Mononuclear cell (primary cell): Measurements from ENCODE around the gene OXT. TPM values are rescaled to one million over a fixed set of nuclear protein-coding genes. Genes with fewer than 3 reads are reported as not detected.
"Not testable (repeated sequence)": the region's sequence is repeated elsewhere in the genome, so short reads cannot be mapped to it uniquely, and the experiment has no call there.

Experiments used
- H3K27me3 ChIP-seq: 2 replicates; pipeline ENCODE4 v1.6.0; 2011; ENCODE audit warnings: low read length, control low read depth; ENCODE audit not compliant: insufficient read depth
- H3K4me1 ChIP-seq: 2 replicates; pipeline ENCODE4 v1.5.1; 2011; ENCODE audit warnings: mild to moderate bottlenecking, low read length, control low read depth; ENCODE audit not compliant: insufficient read depth
- H3K4me3 ChIP-seq: 2 replicates; pipeline ENCODE4 v1.5.1; 2011; ENCODE audit warnings: mild to moderate bottlenecking, low read length, moderate library complexity
- H3K9me3 ChIP-seq: 2 replicates; pipeline ENCODE4 v1.5.1; 2011; ENCODE audit warnings: low read depth, mild to moderate bottlenecking, control low read depth, low read length
- total RNA-seq: library from RNA; depleted of rRNA; stranded (reverse); fragments of >200 nt; gene quantifications from one replicate; pipeline ENCODE4 v1.2.3, GENCODE V29; 2012

Gene OXT
- total RNA-seq, 1 donor: not detected

GRCh38 chr20:3109350-3110302 is 38.2 kb downstream of the OXT start:
- no peaks in the 10 kb centered on the region for H3K9me3 ChIP-seq

GRCh38 chr20:3111507-3111906 is 40.1 kb downstream of the OXT start:
- no peak overlapping the region for H3K4me3 ChIP-seq
- peaks cover 12% of the 10 kb centered on the region for H3K4me1 ChIP-seq
- no peaks in the 10 kb centered on the region for H3K9me3 ChIP-seq
- no peaks in the 10 kb centered on the region for H3K27me3 ChIP-seq

More at GRCh38 chr20:3109350-3110302, 38.2 kb downstream of the OXT start:
- Histone ChIP-seq H3K4me1 (peaks cover 7% of the 10 kb centered on the region), H3K27me3 (no peaks in the 10 kb centered on the region), H3K4me3 (no peak overlapping the region)

GRCh38 chr20:3111995-3112394 is 40.6 kb downstream of the OXT start:
- H3K4me3 ChIP-seq: no peak overlapping the region
- peaks cover 12% of the 10 kb centered on the region for H3K4me1 ChIP-seq
- H3K9me3 ChIP-seq: no peaks in the 10 kb centered on the region
- no peaks in the 10 kb centered on the region for H3K27me3 ChIP-seq

GRCh38 chr20:3115190-3116107 is 44.0 kb downstream of the OXT start:
- Histone ChIP-seq H3K27me3 (no peaks in the 10 kb centered on the region), H3K4me3 (no peak overlapping the region), H3K9me3 (no peaks in the 10 kb centered on the region), H3K4me1 (peaks cover 11% of the 10 kb centered on the region)

- H3K9me3 ChIP-seq: no peaks in the 10 kb centered on the region
- H3K4me3 ChIP-seq: no peak overlapping the region
- H3K4me1 ChIP-seq: peaks cover 11% of the 10 kb centered on the region
- H3K27me3 ChIP-seq: no peaks in the 10 kb centered on the region
Observed at GRCh38 chr20:3116341-3116740, 44.9 kb downstream of the OXT start.

- not testable (repeated sequence) for H3K9me3 ChIP-seq, H3K4me3 ChIP-seq, H3K27me3 ChIP-seq
- peaks cover 18% of the 10 kb centered on the region for H3K4me1 ChIP-seq
Observed at GRCh38 chr20:3117839-3118379, 46.5 kb downstream of the OXT start.

- H3K4me1 ChIP-seq: peaks cover 18% of the 10 kb centered on the region
- H3K9me3 ChIP-seq: no peaks in the 10 kb centered on the region
- no peaks in the 10 kb centered on the region for H3K27me3 ChIP-seq
- H3K4me3 ChIP-seq: no peak overlapping the region
Observed at GRCh38 chr20:3119044-3119443, 47.6 kb downstream of the OXT start.

GRCh38 chr20:3121271-3121911 is 50.0 kb downstream of the OXT start:
- no peaks in the 10 kb centered on the region for H3K27me3 ChIP-seq
- H3K9me3 ChIP-seq: no peaks in the 10 kb centered on the region
- H3K4me3 ChIP-seq: no peak overlapping the region
- peaks cover 13% of the 10 kb centered on the region for H3K4me1 ChIP-seq

Other genes starting within 250 kb of the OXT start
- gene PCED1A, start 231.0 kb upstream of the OXT start, total RNA-seq: 30.0 TPM
- 16.6 TPM for gene VPS16, start 230.9 kb upstream of the OXT start, total RNA-seq
- gene PTPRA, start 198.1 kb upstream of the OXT start, total RNA-seq: 148 TPM
- 0.52 TPM for gene GNRH2, start 28.0 kb upstream of the OXT start, total RNA-seq
- 11.0 TPM for gene MRPS26, start 25.6 kb upstream of the OXT start, total RNA-seq
- not detected for gene AVP, start 13.1 kb downstream of the OXT start, total RNA-seq
- 59.0 TPM for gene FASTKD5, start 88.2 kb downstream of the OXT start, total RNA-seq
- gene UBOX5, start 88.2 kb downstream of the OXT start, total RNA-seq: 7.8 TPM
- 17.6 TPM for gene LZTS3, start 101.9 kb downstream of the OXT start, total RNA-seq
- 22.1 TPM for gene DDRGK1, start 133.1 kb downstream of the OXT start, total RNA-seq
- gene ITPA, start 137.9 kb downstream of the OXT start, total RNA-seq: 10.8 TPM
- 0.21 TPM for gene SLC4A11, start 167.6 kb downstream of the OXT start, total RNA-seq